ENCODE results near the gene KIAA0513.
"Not testable (repeated sequence)": the region's sequence is repeated elsewhere in the genome, so short reads cannot be mapped to it uniquely, and the experiment has no call there.

Gene KIAA0513

GRCh38 chr16:85049706-85050305 is 22.2 kb downstream of the KIAA0513 start:
- DNase-seq: no peak

GRCh38 chr16:85051067-85051581 is 23.5 kb downstream of the KIAA0513 start:
- DNase-seq: no peak

- DNase-seq: no peak
Observed at GRCh38 chr16:85051683-85052082, 24.1 kb downstream of the KIAA0513 start.

GRCh38 chr16:85052536-85052935 is 24.9 kb downstream of the KIAA0513 start:
- DNase-seq: no peak

- not testable (repeated sequence) for DNase-seq
Observed at GRCh38 chr16:85054321-85054720, 26.7 kb downstream of the KIAA0513 start.

GRCh38 chr16:85054948-85055492 is 27.4 kb downstream of the KIAA0513 start:
- no peak for DNase-seq

- DNase-seq: no peak
Observed at GRCh38 chr16:85055493-85056210, 28.1 kb downstream of the KIAA0513 start.

GRCh38 chr16:85056211-85056748 is 28.7 kb downstream of the KIAA0513 start:
- no peak for DNase-seq

GRCh38 chr16:85057212-85057889 is 29.8 kb downstream of the KIAA0513 start:
- DNase-seq: no peak

GRCh38 chr16:85057948-85058347 is 30.4 kb downstream of the KIAA0513 start:
- DNase-seq: no peak

GRCh38 chr16:85058909-85059308 is 31.3 kb downstream of the KIAA0513 start:
- no peak for DNase-seq

- DNase-seq: no peak
Observed at GRCh38 chr16:85061566-85061965, 34.0 kb downstream of the KIAA0513 start.

GRCh38 chr16:85062323-85062722 is 34.7 kb downstream of the KIAA0513 start:
- DNase-seq: no peak

- no peak for DNase-seq
Observed at GRCh38 chr16:85062845-85063244, 35.2 kb downstream of the KIAA0513 start.

- DNase-seq: no peak
Observed at GRCh38 chr16:85064186-85064585, 36.6 kb downstream of the KIAA0513 start.

GRCh38 chr16:85065099-85065498 is 37.5 kb downstream of the KIAA0513 start:
- DNase-seq: no peak

GRCh38 chr16:85066346-85066885 is 38.8 kb downstream of the KIAA0513 start:
- no peak for DNase-seq

- DNase-seq: no peak
Observed at GRCh38 chr16:85067024-85067423, 39.4 kb downstream of the KIAA0513 start.

GRCh38 chr16:85067426-85067825 is 39.8 kb downstream of the KIAA0513 start:
- no peak for DNase-seq

- DNase-seq: no peak
Observed at GRCh38 chr16:85068746-85069145, 41.2 kb downstream of the KIAA0513 start.

- no peak for DNase-seq
Observed at GRCh38 chr16:85069171-85069570, 41.6 kb downstream of the KIAA0513 start.

GRCh38 chr16:85072076-85072860 is 44.7 kb downstream of the KIAA0513 start:
- DNase-seq: no peak

All from right hindlimb (tissue), 1 donor.